ENCODE measurements around the gene E4F1. TPM values are rescaled to one million over a fixed set of nuclear protein-coding genes. Genes with fewer than 3 reads are reported as not detected.
A peak's percentile ranks its signal among the peaks of the same experiment; 100 is the strongest.

The E4F1 gene
- total RNA-seq, 8 experiments from 2014 or later: 15.4 to 32.4 (median 23.1) TPM

- WGBS, 10 experiments: 40 to 100% (median 80%) methylated on average over 1 to 4 of the region's 11 CpGs; no CpG with 5 or more reads in 4 of the 10 experiments
- no peak overlapping the region for H3K4me3 ChIP-seq
- H3K4me1 ChIP-seq (replicated peaks in 1 of 2): peaks cover 14 to 17% of the 10 kb centered on the region in 2 donors
- no peak overlapping the region for H3K27ac ChIP-seq
- in situ Hi-C loops (cut with MboI; ENCODE audit: low pct_unique_long_range_greater_than_20kb in 2 of 9, low sequenced_read_pairs in 9 of 9, unreplicated experiment in 9 of 9): no loop called here
- ATAC-seq (replicated peaks in 6 of 8): no peak
These were observed 11.5 kb upstream of the E4F1 start for GRCh38 chr16:2211923-2212347.

DNA sequence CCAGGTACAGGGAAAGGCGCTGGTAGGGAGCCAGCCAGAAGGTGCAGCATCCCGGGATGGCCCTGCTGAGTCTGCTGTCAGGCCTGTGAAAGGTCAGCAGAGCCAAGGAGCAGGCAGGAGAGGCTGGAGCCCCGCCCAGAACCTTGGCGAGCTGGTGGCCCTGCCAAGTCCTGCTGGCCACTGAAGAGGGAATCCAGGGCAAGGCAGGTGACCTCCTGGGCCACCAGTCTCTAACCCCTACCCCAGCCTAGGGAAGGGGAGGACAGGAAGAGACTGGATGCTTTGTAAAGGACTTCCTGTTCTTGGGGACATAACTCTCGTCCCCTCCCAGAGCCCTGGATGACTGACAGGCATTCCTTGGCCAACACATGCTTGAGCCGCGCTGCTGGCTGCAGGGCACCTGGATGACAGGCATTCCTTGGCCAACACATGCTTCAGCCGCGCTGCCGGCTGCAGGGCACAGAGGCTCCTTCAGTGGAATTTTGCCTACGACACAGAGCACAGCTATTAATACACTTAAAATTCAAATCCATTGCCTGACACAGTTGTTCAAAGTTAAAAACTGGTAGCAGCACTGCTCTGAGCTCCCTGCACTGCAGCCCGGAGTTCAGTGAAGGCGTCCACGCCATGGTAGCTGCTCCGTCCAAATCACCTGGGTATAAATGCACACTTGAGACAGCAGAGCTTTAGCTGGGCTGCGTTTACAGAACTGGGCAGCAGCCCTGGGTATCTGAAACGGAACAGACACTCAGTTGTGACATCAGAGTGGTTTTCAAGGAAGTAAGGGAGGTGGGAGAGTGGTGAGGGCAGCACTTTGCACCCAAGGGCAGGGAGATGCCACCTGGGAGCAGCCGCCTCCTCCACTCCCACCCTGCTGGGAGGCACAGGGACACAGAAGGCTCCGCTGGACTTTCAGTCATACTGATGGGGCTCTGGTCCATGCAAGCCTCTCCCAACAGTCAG is 10.7 kb upstream of the E4F1 start:
- in situ Hi-C loops (cut with MboI; ENCODE audit: low pct_unique_long_range_greater_than_20kb in 2 of 9, low sequenced_read_pairs in 9 of 9, unreplicated experiment in 9 of 9): no loop called here
- no peak overlapping the region for H3K27ac ChIP-seq
- WGBS, 10 experiments: 10 to 100% (median 75%) methylated on average over 1 to 7 of the region's 19 CpGs; no CpG with 5 or more reads in 1 of the 10 experiments
- peak overlapping the region; percentile 49 to 82 (median 54) for H3K4me3 ChIP-seq
- H3K4me1 ChIP-seq (replicated peaks in 1 of 2): peaks cover 14 to 17% of the 10 kb centered on the region in 2 donors
- no peak for ATAC-seq (replicated peaks in 6 of 8)

DNA sequence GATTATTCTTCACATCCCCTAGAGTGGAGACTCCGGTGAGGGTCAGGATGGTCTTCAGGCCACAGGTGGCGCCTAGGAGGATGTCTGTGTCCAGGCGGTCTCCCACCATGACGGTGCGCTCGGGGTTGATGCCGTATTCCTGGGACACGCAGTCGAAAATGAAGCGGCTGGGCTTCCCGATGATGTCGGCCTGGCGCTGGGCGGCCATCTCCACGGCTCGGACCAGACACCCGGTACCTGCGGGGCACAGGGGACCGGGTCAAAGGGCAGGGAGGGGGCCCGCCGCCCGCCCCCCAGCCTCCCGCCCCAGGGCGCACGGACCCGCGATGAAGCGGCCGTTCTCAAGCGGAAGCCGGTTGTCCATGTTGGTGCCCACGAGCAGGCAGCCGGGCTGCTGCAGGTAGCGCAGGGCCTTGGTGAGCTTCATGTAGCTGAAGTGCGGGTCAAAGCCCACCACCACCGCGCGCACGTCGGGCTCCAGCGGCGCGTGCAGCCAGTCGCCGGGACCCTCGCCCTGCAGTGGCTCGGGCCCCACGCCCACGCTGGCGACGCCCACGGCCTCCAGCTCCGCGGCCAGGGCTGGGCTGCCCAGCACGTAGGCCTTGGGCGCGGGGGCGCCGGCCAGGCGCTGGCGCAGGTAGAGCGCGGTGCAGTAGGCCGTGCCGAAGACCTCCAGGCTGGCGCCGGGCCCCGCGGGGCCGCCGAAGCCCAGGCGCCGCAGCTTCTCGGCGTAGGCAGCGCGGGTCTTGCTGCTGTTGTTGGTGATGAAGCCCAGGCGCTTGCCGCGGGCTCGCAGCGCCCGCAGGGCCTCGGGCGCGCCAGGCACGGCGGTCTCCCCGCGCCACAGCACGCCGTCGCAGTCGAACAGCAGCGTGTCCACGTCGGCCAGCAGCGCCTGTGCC is 9.3 kb upstream of the E4F1 start:
- Histone ChIP-seq H3K27ac (peak overlapping the region; percentile 58 to 70), H3K4me3 (peak overlapping the region; percentile 49 to 82 (median 54)), H3K4me1 (replicated peaks in 1 of 2) (peaks cover 14 to 17% of the 10 kb centered on the region in 2 donors)
- WGBS, 10 experiments: 0 to 8% (median 3%) methylated on average over 3 to 33 of the region's 98 CpGs; no CpG with 5 or more reads in 5 of the 10 experiments
- in situ Hi-C loops (cut with MboI; ENCODE audit: low pct_unique_long_range_greater_than_20kb in 2 of 9, low sequenced_read_pairs in 9 of 9, unreplicated experiment in 9 of 9): no loop called here
- ATAC-seq (replicated peaks in 6 of 8): peak in 3 of 8 experiments; percentile 0 to 1 (median 1)

GRCh38 chr16:2214719-2214968 is 8.7 kb upstream of the E4F1 start, which contains the start of gene PGP:
TSS of gene PGP (minus strand) at chr16:2214840. CDS start at chr16:2214777, 63 bp downstream.
- WGBS, 10 experiments: no CpG with 5 or more reads among the region's 48 CpGs
- peak within 1 kb of the TSS; percentile 85 to 91 for H3K27ac ChIP-seq
- in situ Hi-C loops (cut with MboI; ENCODE audit: low pct_unique_long_range_greater_than_20kb in 2 of 9, low sequenced_read_pairs in 9 of 9, unreplicated experiment in 9 of 9): no loop called here
- peak in 3 of 8 experiments; percentile 80 to 83 (median 81) for ATAC-seq (replicated peaks in 6 of 8)
- peaks cover 14 to 17% of the 10 kb centered on the region in 2 donors for H3K4me1 ChIP-seq (replicated peaks in 1 of 2)
- H3K4me3 ChIP-seq: peak within 1 kb of the TSS; percentile 52 to 82 (median 54)

GRCh38 chr16:2216330-2216729 is 7.1 kb upstream of the E4F1 start:
- Histone ChIP-seq H3K4me3 (no peak overlapping the region), H3K27ac (peak overlapping the region in 1 of 2 donors; percentile 91), H3K4me1 (replicated peaks in 1 of 2) (peaks cover 14 to 17% of the 10 kb centered on the region in 2 donors)
- ATAC-seq (replicated peaks in 6 of 8): no peak
- in situ Hi-C loops (cut with MboI; ENCODE audit: low pct_unique_long_range_greater_than_20kb in 2 of 9, low sequenced_read_pairs in 9 of 9, unreplicated experiment in 9 of 9): no loop called here
- WGBS, 10 experiments: 82 to 100% (median 92%) methylated on average over 1 to 4 of the region's 4 CpGs; no CpG with 5 or more reads in 5 of the 10 experiments

- peak overlapping the region; percentile 80 to 91 for H3K27ac ChIP-seq
- WGBS, 10 experiments: 0 to 31% (median 13%) methylated on average over 2 to 6 of the region's 22 CpGs; no CpG with 5 or more reads in 6 of the 10 experiments
- H3K4me1 ChIP-seq (replicated peaks in 1 of 2): peaks cover 10 to 11% of the 10 kb centered on the region in 2 donors
- peak in 3 of 8 experiments; percentile 23 to 45 (median 36) for ATAC-seq (replicated peaks in 6 of 8)
- H3K4me3 ChIP-seq: peak overlapping the region; percentile 70 to 92 (median 77)
- in situ Hi-C loops (cut with MboI; ENCODE audit: low pct_unique_long_range_greater_than_20kb in 2 of 9, low sequenced_read_pairs in 9 of 9, unreplicated experiment in 9 of 9): no loop called here
These were observed 623 bp downstream of the E4F1 start for GRCh38 chr16:2223942-2224486.

GRCh38 chr16:2226245-2226793 is 2.9 kb downstream of the E4F1 start:
- ATAC-seq (replicated peaks in 6 of 8): no peak
- Histone ChIP-seq H3K4me1 (replicated peaks in 1 of 2) (peaks cover 10 to 11% of the 10 kb centered on the region in 2 donors), H3K27ac (no peak overlapping the region), H3K4me3 (no peak overlapping the region)
- in situ Hi-C loops (cut with MboI; ENCODE audit: low pct_unique_long_range_greater_than_20kb in 2 of 9, low sequenced_read_pairs in 9 of 9, unreplicated experiment in 9 of 9): no loop called here
- WGBS, 10 experiments: 76 to 96% (median 85%) methylated on average over 1 to 4 of the region's 9 CpGs; no CpG with 5 or more reads in 4 of the 10 experiments

- no peak overlapping the region for H3K4me3 ChIP-seq
- in situ Hi-C loops (cut with MboI; ENCODE audit: low pct_unique_long_range_greater_than_20kb in 2 of 9, low sequenced_read_pairs in 9 of 9, unreplicated experiment in 9 of 9): no loop called here
- peaks cover 10 to 11% of the 10 kb centered on the region in 2 donors for H3K4me1 ChIP-seq (replicated peaks in 1 of 2)
- WGBS, 10 experiments: 81 to 100% (median 93%) methylated on average over 1 to 5 of the region's 6 CpGs; no CpG with 5 or more reads in 5 of the 10 experiments
- ATAC-seq (replicated peaks in 6 of 8): no peak
- no peak overlapping the region for H3K27ac ChIP-seq
These were observed 3.5 kb downstream of the E4F1 start for GRCh38 chr16:2226918-2227317.

DNA sequence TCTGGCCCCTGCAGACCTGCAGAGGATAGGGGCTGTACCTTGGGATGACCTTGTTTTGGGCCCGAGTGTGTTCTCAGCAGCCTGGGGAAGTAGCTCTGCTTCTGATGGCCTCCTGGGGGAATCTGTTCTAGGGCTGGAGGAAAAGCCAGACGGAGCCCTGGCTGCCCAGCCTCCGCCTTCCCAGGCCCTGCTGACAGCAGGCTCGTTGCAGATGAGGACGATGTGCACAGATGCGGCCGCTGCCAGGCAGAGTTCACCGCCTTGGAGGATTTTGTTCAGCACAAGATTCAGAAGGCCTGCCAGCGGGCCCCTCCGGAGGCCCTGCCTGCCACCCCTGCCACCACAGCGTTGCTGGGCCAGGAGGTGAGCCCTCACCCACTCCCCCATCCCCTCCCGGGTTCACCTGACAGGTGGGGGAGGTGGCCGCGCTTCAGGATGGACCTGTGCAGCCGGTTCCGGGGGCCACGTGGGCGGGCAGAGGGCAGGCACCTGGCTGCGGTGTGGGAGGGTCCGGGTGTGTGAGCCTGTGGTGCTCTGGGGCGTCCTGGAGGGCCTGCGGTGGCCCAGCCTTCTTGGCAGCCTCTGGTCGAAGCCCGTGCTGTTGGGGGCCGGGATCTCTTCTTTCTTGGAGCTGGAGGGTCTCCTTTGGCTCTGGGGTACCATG is 4.9 kb downstream of the E4F1 start:
- H3K4me1 ChIP-seq (replicated peaks in 1 of 2): peaks cover 10 to 11% of the 10 kb centered on the region in 2 donors
- in situ Hi-C loops (cut with MboI; ENCODE audit: low pct_unique_long_range_greater_than_20kb in 2 of 9, low sequenced_read_pairs in 9 of 9, unreplicated experiment in 9 of 9): no loop called here
- ATAC-seq (replicated peaks in 6 of 8): no peak
- 80 to 100% (median 100%) methylated on average over 1 of the region's 25 CpGs; no CpG with 5 or more reads in 7 of the 10 experiments for WGBS, 10 experiments
- H3K27ac ChIP-seq: no peak overlapping the region
- no peak overlapping the region for H3K4me3 ChIP-seq

- in situ Hi-C loops (cut with MboI; ENCODE audit: low pct_unique_long_range_greater_than_20kb in 2 of 9, low sequenced_read_pairs in 9 of 9, unreplicated experiment in 9 of 9): no loop called here
- Histone ChIP-seq H3K27ac (no peak overlapping the region), H3K4me3 (no peak overlapping the region), H3K4me1 (replicated peaks in 1 of 2) (peaks cover 10 to 11% of the 10 kb centered on the region in 2 donors)
- no peak for ATAC-seq (replicated peaks in 6 of 8)
- WGBS, 10 experiments: 90 to 100% methylated on average over 2 to 8 of the region's 12 CpGs; no CpG with 5 or more reads in 8 of the 10 experiments
These were observed 5.7 kb downstream of the E4F1 start for GRCh38 chr16:2229091-2229490.

DNA sequence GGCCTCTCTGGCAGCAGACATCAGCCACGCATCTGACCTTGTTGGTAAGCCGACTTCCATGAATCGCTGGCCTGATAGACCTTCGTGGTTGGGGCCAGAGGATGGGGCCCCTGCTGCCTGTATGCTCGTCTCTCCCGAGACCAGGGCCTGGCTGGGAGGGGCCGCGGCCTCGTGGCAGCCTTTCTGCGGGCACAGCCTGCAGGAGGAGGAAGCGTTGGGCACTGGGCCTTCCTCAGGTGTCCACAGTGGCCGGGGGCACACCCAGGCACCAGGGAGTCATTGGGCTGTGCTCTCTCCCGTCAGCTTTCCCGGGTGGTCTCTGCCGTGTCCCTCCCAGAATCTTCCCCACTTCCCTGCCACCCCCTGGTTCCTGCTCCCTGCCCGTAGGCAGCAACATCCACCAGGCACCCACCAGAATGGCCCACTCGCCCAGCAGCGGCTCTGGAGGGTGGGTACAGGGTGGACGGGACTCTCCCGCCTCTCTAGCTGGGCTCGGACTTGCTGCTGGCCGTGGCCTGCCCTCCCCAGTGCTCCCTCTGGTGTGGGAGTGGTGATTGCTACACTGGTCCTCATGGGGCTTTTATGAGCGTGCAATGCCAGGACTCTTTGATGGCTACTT is 6.3 kb downstream of the E4F1 start:
- no peak for ATAC-seq (replicated peaks in 6 of 8)
- 80 to 100% (median 100%) methylated on average over 1 to 11 of the region's 23 CpGs; no CpG with 5 or more reads in 4 of the 10 experiments for WGBS, 10 experiments
- Histone ChIP-seq H3K4me1 (replicated peaks in 1 of 2) (peaks cover 5% of the 10 kb centered on the region in 2 donors), H3K27ac (no peak overlapping the region), H3K4me3 (no peak overlapping the region)
- in situ Hi-C loops (cut with MboI; ENCODE audit: low pct_unique_long_range_greater_than_20kb in 2 of 9, low sequenced_read_pairs in 9 of 9, unreplicated experiment in 9 of 9): no loop called here

All from motor neuron (in vitro differentiated cells).